ENCODE data around the gene CCM2L. TPM values are rescaled to one million over a fixed set of nuclear protein-coding genes. Genes with fewer than 3 reads are reported as not detected.

Gene CCM2L
- total and polyA plus RNA-seq, 2 of the 4 experiments (the other 2 are of a cell fraction) = not detected

DNA sequence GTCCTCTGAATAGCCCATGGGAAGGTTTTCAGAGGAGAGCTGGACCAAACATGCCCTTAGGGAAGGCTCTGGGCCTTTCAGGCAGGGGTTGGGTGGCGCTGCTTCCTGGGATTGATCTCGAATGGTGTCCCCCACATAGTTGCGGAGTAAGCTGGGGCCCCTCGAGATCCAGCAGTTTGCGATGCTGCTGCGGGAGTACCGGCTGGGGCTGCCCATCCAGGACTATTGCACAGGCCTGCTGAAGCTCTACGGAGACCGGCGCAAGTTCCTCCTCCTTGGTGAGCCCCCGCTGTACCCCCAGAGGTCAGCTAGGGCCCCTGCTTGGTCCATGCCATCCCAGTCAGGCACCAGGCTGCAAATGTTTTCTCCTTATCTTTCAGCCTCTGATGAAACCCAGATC lies 19.3 kb downstream of the CCM2L start:
- no peak for DNase-seq
- H4K91ac ChIP-seq (ENCODE audit: insufficient read depth, low read depth, low read length) = no peak overlapping the region
- H3K4ac ChIP-seq (ENCODE audit: low read depth, low read length) = no peak overlapping the region
- BruUV-seq (replicated peaks) = no TSS peak
- no peak overlapping the region for H4K5ac ChIP-seq (ENCODE audit: low read depth, low read length)
- no peaks in the 10 kb centered on the region for H3K9me3 ChIP-seq (ENCODE audit: control insufficient read depth, insufficient read depth, low read length)
- POLR2A ChIA-PET (ENCODE audit: unreplicated experiment) = no interaction called here
- no peak overlapping the region for H2BK20ac ChIP-seq (ENCODE audit: low read depth, low read length)
- dilution Hi-C loops (cut with HindIII; ENCODE audit: low sequenced_read_pairs, unreplicated experiment) (no loop called here), in situ Hi-C loops (cut with MboI; ENCODE audit: low sequenced_read_pairs) (no loop called here), intact Hi-C loops (cut with micrococcal nuclease) (no loop called here)
- H3K36me3 ChIP-seq (ENCODE audit: control insufficient read depth, insufficient read depth, low read length) = no peaks in the 10 kb centered on the region
- H3K27me3 ChIP-seq (ENCODE audit: control insufficient read depth, insufficient read depth, low read length) = peaks cover 66% of the 10 kb centered on the region
- H2BK120ac ChIP-seq (ENCODE audit: low read depth, low read length) = no peak overlapping the region
- no peak overlapping the region for H2AK9ac ChIP-seq (replicated peaks; ENCODE audit: low read depth, low read length, poor library complexity)
- H3K4me2 ChIP-seq (ENCODE audit: low read depth, low read length) = no peak overlapping the region
- no peak overlapping the region for H2BK5ac ChIP-seq (ENCODE audit: low read depth, low read length, poor library complexity, severe bottlenecking)
- H3K4me1 ChIP-seq (ENCODE audit: control insufficient read depth, insufficient read depth, low read length) = no peaks in the 10 kb centered on the region
- 84% methylated on average over 11 of the region's 11 CpGs; no CpG with 5 or more reads in 1 of the 2 experiments for WGBS, 2 experiments (ENCODE audit: extremely low coverage in 2 of 2, insufficient read length in 1 of 2)
- H3K79me1 ChIP-seq (ENCODE audit: low read depth in 1 of 2, low read length in 2 of 2) = no peaks in the 10 kb centered on the region
- H3K9me1 ChIP-seq (ENCODE audit: insufficient read depth, low read length) = no peaks in the 10 kb centered on the region
- no peak overlapping the region for H3K27ac ChIP-seq (ENCODE audit: insufficient read depth, low read length)
- TF ChIP-seq CEBPB (IDR thresholded peaks at IDR 0.05; ENCODE audit: low read depth, low read length) (no peak), BHLHE40 (IDR thresholded peaks at IDR 0.05; ENCODE audit: low read depth, low read length) (no peak), RCOR1 (IDR thresholded peaks at IDR 0.05; ENCODE audit: insufficient replicate concordance, low read length) (no peak), CHD1 (IDR thresholded peaks at IDR 0.05; ENCODE audit: low read depth, low read length) (no peak), RAD21 (IDR thresholded peaks at IDR 0.05; ENCODE audit: low read length) (no peak), RFX5 (IDR thresholded peaks at IDR 0.05; ENCODE audit: low read depth, low read length) (no peak)
- TF ChIP-seq, protein P1, sequence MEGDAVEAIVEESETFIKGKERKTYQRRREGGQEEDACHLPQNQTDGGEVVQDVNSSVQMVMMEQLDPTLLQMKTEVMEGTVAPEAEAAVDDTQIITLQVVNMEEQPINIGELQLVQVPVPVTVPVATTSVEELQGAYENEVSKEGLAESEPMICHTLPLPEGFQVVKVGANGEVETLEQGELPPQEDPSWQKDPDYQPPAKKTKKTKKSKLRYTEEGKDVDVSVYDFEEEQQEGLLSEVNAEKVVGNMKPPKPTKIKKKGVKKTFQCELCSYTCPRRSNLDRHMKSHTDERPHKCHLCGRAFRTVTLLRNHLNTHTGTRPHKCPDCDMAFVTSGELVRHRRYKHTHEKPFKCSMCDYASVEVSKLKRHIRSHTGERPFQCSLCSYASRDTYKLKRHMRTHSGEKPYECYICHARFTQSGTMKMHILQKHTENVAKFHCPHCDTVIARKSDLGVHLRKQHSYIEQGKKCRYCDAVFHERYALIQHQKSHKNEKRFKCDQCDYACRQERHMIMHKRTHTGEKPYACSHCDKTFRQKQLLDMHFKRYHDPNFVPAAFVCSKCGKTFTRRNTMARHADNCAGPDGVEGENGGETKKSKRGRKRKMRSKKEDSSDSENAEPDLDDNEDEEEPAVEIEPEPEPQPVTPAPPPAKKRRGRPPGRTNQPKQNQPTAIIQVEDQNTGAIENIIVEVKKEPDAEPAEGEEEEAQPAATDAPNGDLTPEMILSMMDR (conservative IDR thresholded peaks at IDR 0.05; ENCODE audit: low read depth, low read length) = no peak
- no peak overlapping the region for H4K8ac ChIP-seq (ENCODE audit: low read depth in 2 of 2, low read length in 2 of 2)
- no peak overlapping the region for H3K18ac ChIP-seq (ENCODE audit: low read depth, low read length)
- H3K14ac ChIP-seq (replicated peaks; ENCODE audit: low read depth, low read length) = no peak overlapping the region
- no peak for ATAC-seq (ENCODE audit: low read depth)
- H2AFZ ChIP-seq (replicated peaks; ENCODE audit: low read length, poor library complexity) = no peak overlapping the region
- no peak overlapping the region for H3K4me3 ChIP-seq (ENCODE audit: insufficient read depth, low read depth, low read length)
- CTCF ChIA-PET = no interaction called here
- no peak overlapping the region for H2AK5ac ChIP-seq (ENCODE audit: low read depth, low read length)
- H3K23ac ChIP-seq (ENCODE audit: low read depth, low read length) = no peak overlapping the region
- no peaks in the 10 kb centered on the region for H4K20me1 ChIP-seq (ENCODE audit: insufficient read depth, low read length)
- no peak overlapping the region for H3K9ac ChIP-seq (ENCODE audit: low read depth, low read length)
- H2BK15ac ChIP-seq (ENCODE audit: low read depth, low read length) = no peak overlapping the region
- no peak overlapping the region for H3K56ac ChIP-seq (ENCODE audit: extremely low read depth, insufficient read depth, low read length)
